Stomach smooth muscle (tissue), 2 donors: Measurements from ENCODE around the gene F2RL3.
"Not testable (repeated sequence)": the region's sequence is repeated elsewhere in the genome, so short reads cannot be mapped to it uniquely, and the experiment has no call there.

ENCODE experiments used
- H3K27ac ChIP-seq: one replicate; pipeline ENCODE4 v1.7.0; 2013; ENCODE audit warnings: mild to moderate bottlenecking, low read length, inconsistent platforms
- H3K27me3 ChIP-seq, 2 donors: one replicate each; pipeline ENCODE4 v1.7.0; 2013; ENCODE audit warnings: low read length in 2 of 2; ENCODE audit not compliant: insufficient read depth in 2 of 2, control insufficient read depth in 1 of 2
- H3K36me3 ChIP-seq, 2 donors: one replicate each; pipeline ENCODE4 v1.7.0; 2013; ENCODE audit warnings: low read length in 2 of 2; ENCODE audit not compliant: control insufficient read depth in 2 of 2, insufficient read depth in 2 of 2
- H3K4me1 ChIP-seq: one replicate; pipeline ENCODE4 v1.7.0; 2013; ENCODE audit warnings: low read length; ENCODE audit not compliant: control insufficient read depth, insufficient read depth
- H3K4me3 ChIP-seq, 2 donors: one replicate each; pipeline ENCODE4 v1.7.0; 2013; ENCODE audit warnings: low read length in 2 of 2
- H3K9ac ChIP-seq, 2 donors: one replicate each; pipeline ENCODE4 v1.7.0; 2013; ENCODE audit warnings: low read length in 2 of 2, mild to moderate bottlenecking in 1 of 2
- H3K9me3 ChIP-seq, 2 donors: one replicate each; pipeline ENCODE4 v1.7.0; 2013; ENCODE audit warnings: low read length in 2 of 2; ENCODE audit not compliant: control insufficient read depth in 2 of 2
- donor health status: healthy.
- donor health status: Pancreatic carcinoma.

F2RL3 gene

DNA sequence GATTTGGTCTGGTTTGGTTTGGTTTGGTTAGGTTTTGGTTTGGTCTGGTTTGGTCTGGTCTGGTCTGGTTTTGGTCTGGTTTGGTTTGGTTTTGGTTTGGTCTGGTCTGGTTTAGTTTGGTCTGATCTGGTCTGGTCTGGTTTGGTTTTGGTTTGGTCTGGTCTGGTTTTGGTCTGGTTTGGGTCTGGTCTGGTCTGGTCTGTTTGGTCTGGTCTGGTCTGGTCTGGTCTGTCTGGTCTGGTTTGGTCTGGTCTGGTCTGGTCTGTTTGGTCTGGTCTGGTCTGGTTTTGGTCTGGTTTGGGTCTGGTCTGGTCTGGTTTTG, 13.9 kb upstream of the F2RL3 start:
- not testable (repeated sequence) for H3K9ac ChIP-seq, H3K4me1 ChIP-seq, H3K27me3 ChIP-seq

DNA sequence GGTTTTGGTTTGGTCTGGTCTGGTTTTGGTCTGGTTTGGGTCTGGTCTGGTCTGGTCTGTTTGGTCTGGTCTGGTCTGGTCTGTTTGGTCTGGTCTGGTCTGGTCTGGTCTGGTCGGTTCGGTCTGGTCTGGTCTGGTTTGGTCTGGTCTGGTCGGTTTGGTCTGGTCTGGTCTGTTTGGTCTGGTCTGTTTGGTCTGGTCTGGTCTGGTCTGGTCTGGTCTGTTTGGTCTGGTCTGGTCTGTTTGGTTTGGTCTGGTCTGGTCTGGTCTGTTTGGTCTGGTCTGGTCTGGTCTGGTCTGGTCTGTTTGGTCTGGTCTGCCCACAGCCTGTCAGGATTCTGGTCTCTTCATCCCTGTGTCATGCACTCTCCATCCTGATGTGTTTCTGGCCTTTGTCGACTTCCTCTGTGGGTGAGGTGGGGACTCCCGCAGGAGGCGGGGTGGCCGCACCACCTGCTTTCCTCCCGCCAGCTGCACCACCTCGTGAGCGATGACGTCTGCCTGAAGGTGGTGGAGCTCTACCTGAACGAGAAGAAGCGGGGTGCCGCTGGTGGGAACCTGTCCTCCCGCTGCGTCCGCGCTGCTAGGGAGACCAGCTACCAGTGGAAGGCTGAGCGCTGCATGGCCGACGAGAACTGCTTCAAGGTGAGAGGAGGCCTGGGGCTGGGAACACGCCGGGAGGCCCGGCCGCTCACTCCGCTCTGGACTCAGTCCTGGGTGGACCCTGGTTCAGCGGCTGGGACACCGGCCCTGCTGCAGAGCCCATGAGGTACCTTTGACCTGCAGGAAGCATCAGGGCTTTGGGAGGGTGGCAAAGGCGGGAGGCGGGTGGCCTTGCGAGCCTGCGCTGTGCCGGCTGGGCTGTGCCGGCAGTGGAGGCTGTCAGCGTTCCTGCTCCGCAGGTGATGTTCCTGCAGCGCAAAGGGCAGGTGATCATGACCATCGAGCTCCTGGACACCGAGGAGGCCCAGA, 12.9 kb upstream of the F2RL3 start:
- H3K4me1 ChIP-seq, result no peaks in the 10 kb centered on the region
- H3K27ac ChIP-seq, result no peak overlapping the region
- H3K27me3 ChIP-seq, result no peaks in the 10 kb centered on the region
- no peaks in the 10 kb centered on the region for H3K9me3 ChIP-seq
- no peak overlapping the region for H3K4me3 ChIP-seq
- no peak overlapping the region for H3K9ac ChIP-seq
- peaks cover 36 to 49% of the 10 kb centered on the region in 2 donors for H3K36me3 ChIP-seq

More for the DNA sequence above, 13.9 kb upstream of the F2RL3 start:
- not testable (repeated sequence) for H3K9me3 ChIP-seq, H3K4me3 ChIP-seq
- Histone ChIP-seq H3K27ac (peak overlapping the region; percentile 11), H3K36me3 (peaks cover 35 to 50% of the 10 kb centered on the region in 2 donors)

DNA sequence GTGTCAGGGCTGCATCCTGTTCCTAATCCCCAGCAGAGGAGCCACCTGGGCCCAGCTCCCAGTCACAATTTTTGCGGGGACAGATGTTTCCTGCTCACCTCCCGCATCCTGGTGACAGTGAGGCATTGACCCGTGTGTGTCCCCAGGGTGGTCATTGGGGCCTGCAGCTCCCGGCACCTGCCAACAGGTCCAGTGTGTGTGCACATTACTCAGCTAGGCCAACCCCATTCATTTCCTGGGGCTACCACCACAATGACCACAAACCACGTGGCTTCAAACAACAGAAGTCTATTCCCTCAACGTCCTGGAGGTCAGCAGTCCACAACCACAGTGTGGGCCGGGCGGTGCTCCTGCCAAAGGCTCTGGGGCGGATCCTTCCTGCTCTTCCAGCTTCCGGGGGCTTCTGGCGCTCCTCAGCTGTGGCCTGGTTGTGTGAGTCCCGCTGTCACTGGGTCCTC, 11.9 kb upstream of the F2RL3 start:
- H3K4me3 ChIP-seq, result no peak overlapping the region
- H3K36me3 ChIP-seq, result peaks cover 25 to 40% of the 10 kb centered on the region in 2 donors
- no peaks in the 10 kb centered on the region for H3K27me3 ChIP-seq
- no peak overlapping the region for H3K27ac ChIP-seq
- peaks cover 3 to 4% of the 10 kb centered on the region in 2 donors for H3K9me3 ChIP-seq
- H3K9ac ChIP-seq, result no peak overlapping the region
- H3K4me1 ChIP-seq, result no peaks in the 10 kb centered on the region

DNA sequence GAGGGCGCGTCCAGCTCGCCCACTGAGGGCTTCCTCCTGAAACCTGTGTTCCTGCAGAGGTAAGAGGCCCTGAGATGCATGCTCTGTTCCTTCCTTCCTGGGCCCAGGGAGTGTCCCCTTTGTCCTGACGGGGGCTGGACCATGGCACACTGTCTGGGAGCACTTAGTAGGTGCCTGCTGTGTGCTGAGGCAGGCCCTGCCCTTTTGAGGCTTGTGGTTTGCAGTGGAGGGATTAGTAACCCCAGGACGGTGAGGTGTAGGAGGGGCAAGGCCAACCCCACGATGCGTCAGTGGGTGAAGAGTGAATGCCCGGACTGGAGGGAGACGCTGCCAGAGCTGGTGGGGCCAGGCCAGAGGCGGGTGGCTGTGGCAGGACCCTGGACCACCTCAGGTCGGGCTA, 11.2 kb upstream of the F2RL3 start:
- Histone ChIP-seq H3K27ac (no peak overlapping the region), H3K9me3 (peaks cover 4 to 5% of the 10 kb centered on the region in 2 donors), H3K4me1 (no peaks in the 10 kb centered on the region), H3K4me3 (no peak overlapping the region), H3K36me3 (peaks cover 23 to 37% of the 10 kb centered on the region in 2 donors), H3K9ac (no peak overlapping the region), H3K27me3 (no peaks in the 10 kb centered on the region)

DNA sequence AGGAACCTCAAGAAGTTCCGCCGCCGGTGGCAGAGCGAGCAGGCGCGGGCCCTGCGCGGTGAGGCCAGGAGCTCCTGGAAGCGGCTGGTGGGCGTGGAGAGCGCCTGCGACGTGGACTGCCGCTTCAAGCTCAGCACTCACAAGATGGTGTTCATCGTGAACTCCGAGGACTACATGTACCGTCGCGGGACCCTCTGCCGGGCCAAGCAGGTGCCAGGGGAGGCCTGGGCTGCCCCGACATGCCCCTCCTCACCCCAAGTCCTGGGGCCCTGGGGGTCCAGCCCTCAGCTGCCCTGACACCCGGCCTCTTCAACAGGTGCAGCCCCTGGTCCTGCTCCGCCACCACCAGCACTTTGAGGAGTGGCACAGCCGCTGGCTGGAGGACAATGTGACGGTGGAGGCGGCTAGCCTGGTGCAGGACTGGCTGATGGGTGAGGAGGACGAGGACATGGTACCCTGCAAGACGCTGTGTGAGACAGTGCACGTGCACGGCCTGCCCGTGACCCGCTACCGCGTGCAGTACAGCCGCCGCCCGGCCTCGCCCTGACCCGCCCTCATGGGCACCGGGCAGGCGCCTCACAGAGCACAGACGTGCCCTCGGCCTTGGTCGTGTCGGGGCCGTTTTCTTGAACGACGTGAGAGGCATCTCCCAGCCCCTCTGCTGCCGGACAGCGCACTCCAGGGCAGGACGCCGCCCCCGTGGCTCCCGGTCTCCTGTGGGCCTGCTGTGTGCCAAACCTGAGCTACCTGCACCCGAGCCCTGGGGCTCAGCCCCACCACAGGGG, 10.4 kb upstream of the F2RL3 start:
- no peaks in the 10 kb centered on the region for H3K27me3 ChIP-seq
- H3K36me3 ChIP-seq, result peaks cover 18 to 30% of the 10 kb centered on the region in 2 donors
- no peaks in the 10 kb centered on the region for H3K4me1 ChIP-seq
- H3K4me3 ChIP-seq, result no peak overlapping the region
- no peak overlapping the region for H3K27ac ChIP-seq
- peaks cover 4 to 8% of the 10 kb centered on the region in 2 donors for H3K9me3 ChIP-seq
- no peak overlapping the region for H3K9ac ChIP-seq

DNA sequence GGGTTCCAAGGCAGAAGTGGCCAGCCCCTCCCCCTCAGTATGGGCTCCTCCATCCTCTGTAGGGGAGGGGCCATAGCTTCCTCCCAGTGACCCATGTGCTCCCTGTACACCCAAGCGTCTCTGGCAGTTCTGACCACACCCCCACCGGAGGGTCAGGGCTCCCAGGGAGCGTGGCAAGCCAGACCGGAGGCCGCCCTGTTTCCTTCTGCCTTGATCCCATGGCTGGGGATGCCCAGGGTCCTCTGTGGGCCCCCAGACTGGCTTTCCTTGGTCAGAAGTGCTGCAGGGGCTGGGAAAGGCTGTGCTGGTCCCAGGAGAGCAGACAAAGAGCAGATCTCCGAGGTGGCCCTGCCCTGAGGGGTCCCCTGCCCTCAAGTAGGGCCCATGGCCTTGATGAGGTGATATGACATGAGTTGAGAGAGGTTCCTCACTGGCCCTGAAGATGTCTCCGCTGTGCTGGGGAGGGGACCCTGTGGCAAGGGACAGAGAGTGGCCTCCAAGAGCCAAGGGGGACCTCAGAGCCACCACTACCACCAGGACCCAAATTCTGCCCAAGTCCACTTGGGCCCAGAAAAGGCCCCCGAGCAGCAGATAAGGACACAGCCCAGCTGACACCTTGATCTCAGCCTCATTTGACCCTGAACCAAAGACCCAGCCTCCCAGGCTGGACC, 7.8 kb upstream of the F2RL3 start:
- no peak overlapping the region for H3K4me3 ChIP-seq
- no peaks in the 10 kb centered on the region for H3K27me3 ChIP-seq
- no peak overlapping the region for H3K27ac ChIP-seq
- peaks cover 4 to 8% of the 10 kb centered on the region in 2 donors for H3K9me3 ChIP-seq
- H3K9ac ChIP-seq, result no peak overlapping the region
- H3K4me1 ChIP-seq, result no peaks in the 10 kb centered on the region
- H3K36me3 ChIP-seq, result peaks cover 18 to 27% of the 10 kb centered on the region in 2 donors

DNA sequence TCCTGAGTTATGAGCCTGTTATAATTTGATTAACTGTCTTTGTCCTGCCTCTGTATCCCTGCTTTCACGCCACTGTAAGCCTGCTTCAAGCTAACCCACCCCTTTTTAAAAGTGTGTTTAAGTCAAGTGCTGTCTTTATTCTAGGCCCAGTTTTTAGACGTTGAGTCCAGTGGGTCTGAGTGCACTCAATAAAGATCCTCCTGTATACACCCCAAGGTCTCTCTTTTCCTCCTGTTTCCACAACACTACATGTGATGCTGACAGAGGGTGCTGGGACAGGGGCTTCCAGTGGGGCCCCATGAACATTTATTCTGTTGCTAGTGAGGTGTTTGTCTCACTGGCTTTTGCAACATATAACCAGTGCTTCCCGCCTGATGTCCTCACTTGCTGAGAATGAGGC, 6.7 kb upstream of the F2RL3 start:
- Histone ChIP-seq H3K9me3 (peaks cover 4 to 8% of the 10 kb centered on the region in 2 donors), H3K27me3 (no peaks in the 10 kb centered on the region), H3K4me1 (peaks cover under 1% of the 10 kb centered on the region), H3K4me3 (no peak overlapping the region), H3K27ac (no peak overlapping the region), H3K9ac (no peak overlapping the region), H3K36me3 (peaks cover 17 to 18% of the 10 kb centered on the region in 2 donors)

DNA sequence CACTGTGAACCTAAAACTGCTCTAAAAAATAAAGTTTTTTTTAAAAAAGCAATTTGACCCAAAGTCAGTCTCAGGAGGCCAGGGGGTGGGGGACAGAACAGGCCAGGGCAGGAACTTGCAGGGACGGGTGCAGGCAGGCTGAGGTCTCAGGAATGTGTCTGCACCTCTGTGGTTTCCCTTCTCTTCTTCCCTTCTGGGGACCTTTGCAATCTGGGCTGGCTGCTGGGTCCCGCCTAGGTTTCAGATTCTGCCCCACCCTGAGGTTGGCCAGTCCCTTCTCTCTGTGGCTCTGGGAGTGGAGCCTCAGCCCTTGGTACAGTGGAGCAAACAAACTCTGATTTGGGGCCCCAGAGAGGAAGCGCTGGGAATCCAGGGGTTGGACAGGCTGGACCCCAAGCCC, 5.3 kb upstream of the F2RL3 start:
- H3K4me3 ChIP-seq, result no peak overlapping the region
- H3K4me1 ChIP-seq, result peaks cover 3% of the 10 kb centered on the region
- peaks cover 4 to 8% of the 10 kb centered on the region in 2 donors for H3K9me3 ChIP-seq
- H3K9ac ChIP-seq, result no peak overlapping the region
- H3K27me3 ChIP-seq, result peaks cover 3% of the 10 kb centered on the region in 2 donors
- H3K27ac ChIP-seq, result no peak overlapping the region
- H3K36me3 ChIP-seq, result peaks cover 4 to 5% of the 10 kb centered on the region in 2 donors

DNA sequence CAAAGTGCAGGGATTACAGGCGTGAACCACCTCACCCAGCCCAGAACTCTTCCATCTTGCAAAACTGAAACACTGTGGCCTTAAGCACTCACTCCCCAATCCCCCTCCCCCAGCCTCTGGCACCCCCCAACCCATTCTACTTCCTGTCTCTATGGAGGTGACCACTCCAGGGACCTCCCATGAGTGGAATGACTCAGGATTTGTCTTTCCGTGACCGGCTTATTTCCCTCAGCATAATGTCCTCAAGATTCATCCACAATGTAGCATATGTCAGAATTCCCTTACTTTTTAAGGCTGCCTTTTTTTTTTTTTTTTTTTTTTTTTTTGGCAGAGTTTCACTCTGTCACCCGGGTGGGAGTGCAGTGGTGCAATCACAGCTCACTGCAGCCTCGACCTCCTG, 3.6 kb upstream of the F2RL3 start:
- Histone ChIP-seq H3K9me3 (peaks cover 4 to 8% of the 10 kb centered on the region in 2 donors), H3K27me3 (peaks cover 8 to 13% of the 10 kb centered on the region in 2 donors), H3K4me1 (peaks cover 11% of the 10 kb centered on the region), H3K9ac (no peak overlapping the region), H3K27ac (no peak overlapping the region), H3K36me3 (no peaks in the 10 kb centered on the region), H3K4me3 (no peak overlapping the region)

DNA sequence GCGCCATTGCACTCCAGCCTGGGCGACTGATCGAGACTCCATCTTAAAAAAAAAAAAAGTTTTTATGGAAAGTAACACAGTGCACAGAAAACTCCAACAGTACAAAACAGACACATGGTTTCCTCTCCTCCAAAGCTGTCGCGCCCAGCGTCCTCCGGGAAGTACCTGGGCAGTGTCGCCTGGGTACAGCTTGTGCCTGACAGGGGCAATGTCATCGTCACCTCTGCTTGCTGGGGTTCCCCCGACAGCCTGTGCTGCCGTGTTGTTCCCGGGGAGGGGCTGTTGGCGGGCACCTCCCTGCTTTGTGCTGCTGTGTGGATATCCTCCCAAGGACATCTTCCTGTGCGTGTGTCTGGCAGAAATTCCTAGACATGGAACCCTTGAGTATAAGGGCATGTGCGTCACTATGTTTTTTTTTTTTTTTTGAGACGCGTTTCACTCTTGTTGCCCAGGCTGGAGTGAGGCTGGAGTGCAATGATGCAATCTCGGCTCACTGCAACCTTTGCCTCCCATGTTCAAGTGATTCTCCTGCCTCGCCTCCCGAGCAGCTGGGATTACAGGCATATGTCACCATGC, 2.4 kb upstream of the F2RL3 start:
- Histone ChIP-seq H3K4me3 (no peak overlapping the region), H3K36me3 (no peaks in the 10 kb centered on the region), H3K9me3 (peaks cover 4 to 5% of the 10 kb centered on the region in 2 donors), H3K4me1 (peaks cover 11% of the 10 kb centered on the region), H3K9ac (no peak overlapping the region), H3K27me3 (peaks cover 8 to 13% of the 10 kb centered on the region in 2 donors), H3K27ac (no peak overlapping the region)
